OCI-LY1 (cell line): Measurements from ENCODE around the gene RPL13.

Experiments used
- EZH2 ChIP-seq: fragments of 200-600 bp; sonication (generic), shearing (Covaris generic); IDR thresholded peaks from 2 replicates; pipeline ENCODE4 v1.8.0; 2017; ENCODE audit warnings: borderline replicate concordance, mixed run types, mild to moderate bottlenecking, antibody characterized with exemption, low read length, moderate library complexity, mixed read lengths
- TF ChIP-seq, protein P1 (sequence below): fragments of 200-600 bp; sonication (generic), shearing (Covaris generic); IDR thresholded peaks from 2 replicates; pipeline ENCODE4 v1.5.1; 2017; ENCODE audit warnings: mild to moderate bottlenecking, antibody characterized with exemption, low read length, moderate library complexity, mixed read lengths

DNA sequence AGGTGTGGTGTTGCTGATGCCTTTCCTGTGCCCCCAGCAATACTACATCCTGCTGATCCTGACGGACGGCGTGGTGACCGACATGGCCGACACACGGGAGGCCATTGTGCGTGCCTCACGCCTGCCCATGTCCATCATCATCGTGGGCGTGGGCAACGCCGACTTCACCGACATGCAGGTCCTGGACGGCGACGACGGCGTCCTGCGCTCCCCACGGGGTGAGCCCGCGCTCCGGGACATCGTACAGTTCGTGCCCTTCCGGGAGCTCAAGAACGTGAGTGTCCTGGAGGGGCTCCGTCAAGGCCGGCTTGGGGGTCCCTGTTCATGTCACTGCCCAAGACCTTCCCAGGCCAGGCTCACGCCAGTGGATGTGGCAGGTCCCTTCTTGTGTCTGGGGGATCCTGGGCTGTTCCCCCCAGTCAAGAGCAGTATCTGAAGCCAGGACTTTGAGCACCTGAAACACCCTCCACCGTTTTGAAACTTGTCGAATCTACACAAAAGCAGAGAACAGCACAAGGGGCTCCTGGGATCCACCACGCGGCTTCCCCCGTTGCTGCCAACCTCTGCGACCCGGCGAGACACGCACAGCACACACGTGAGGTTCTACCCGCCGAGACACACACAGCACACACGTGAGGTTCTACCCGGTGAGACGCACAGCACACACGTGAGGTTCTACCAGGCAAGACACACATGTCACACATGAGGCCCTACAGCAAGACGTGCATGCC is 35.0 kb downstream of the RPL13 start:
- TF ChIP-seq, protein P1, sequence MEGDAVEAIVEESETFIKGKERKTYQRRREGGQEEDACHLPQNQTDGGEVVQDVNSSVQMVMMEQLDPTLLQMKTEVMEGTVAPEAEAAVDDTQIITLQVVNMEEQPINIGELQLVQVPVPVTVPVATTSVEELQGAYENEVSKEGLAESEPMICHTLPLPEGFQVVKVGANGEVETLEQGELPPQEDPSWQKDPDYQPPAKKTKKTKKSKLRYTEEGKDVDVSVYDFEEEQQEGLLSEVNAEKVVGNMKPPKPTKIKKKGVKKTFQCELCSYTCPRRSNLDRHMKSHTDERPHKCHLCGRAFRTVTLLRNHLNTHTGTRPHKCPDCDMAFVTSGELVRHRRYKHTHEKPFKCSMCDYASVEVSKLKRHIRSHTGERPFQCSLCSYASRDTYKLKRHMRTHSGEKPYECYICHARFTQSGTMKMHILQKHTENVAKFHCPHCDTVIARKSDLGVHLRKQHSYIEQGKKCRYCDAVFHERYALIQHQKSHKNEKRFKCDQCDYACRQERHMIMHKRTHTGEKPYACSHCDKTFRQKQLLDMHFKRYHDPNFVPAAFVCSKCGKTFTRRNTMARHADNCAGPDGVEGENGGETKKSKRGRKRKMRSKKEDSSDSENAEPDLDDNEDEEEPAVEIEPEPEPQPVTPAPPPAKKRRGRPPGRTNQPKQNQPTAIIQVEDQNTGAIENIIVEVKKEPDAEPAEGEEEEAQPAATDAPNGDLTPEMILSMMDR: no peak
- TF ChIP-seq EZH2: no peak
